Smooth muscle cell (in vitro differentiated cells): ENCODE results near the gene SLC25A42. TPM values are rescaled to one million over a fixed set of nuclear protein-coding genes. Genes with fewer than 3 reads are reported as not detected.

Source experiments
- DNase-seq: peaks from one replicate; lab custom pipeline; 2025; ENCODE audit not compliant: unreplicated experiment; lab: John Stamatoyannopoulos, UW
- H2AFZ ChIP-seq: fragments of 200-600 bp; sonication (generic); 2 replicates; pipeline ENCODE4 v1.6.0; 2016; ENCODE audit warnings: antibody characterized with exemption, low read depth, mild to moderate bottlenecking
- H3F3A ChIP-seq: fragments of 200-600 bp; sonication (generic); 2 replicates; pipeline ENCODE4 v1.6.0; 2017; ENCODE audit warnings: antibody characterized with exemption, low read depth
- H3K27ac ChIP-seq: fragments of 200-600 bp; sonication (generic); 2 replicates; pipeline ENCODE4 v1.5.1; 2016; ENCODE audit warnings: low read depth, mild to moderate bottlenecking
- H3K27me3 ChIP-seq: fragments of 200-600 bp; sonication (generic); 2 replicates; pipeline ENCODE4 v1.6.1; 2016; ENCODE audit warnings: low read depth, mild to moderate bottlenecking
- H3K36me3 ChIP-seq: fragments of 200-600 bp; sonication (generic); 2 replicates; pipeline ENCODE4 v1.5.1; 2016; ENCODE audit warnings: low read depth
- H3K4me1 ChIP-seq: fragments of 200-600 bp; sonication (generic); 2 replicates; pipeline ENCODE4 v1.5.1; 2016; ENCODE audit warnings: low read depth
- H3K4me2 ChIP-seq: fragments of 200-600 bp; sonication (generic); 2 replicates; pipeline ENCODE4 v1.6.0; 2016; ENCODE audit warnings: mild to moderate bottlenecking
- H3K4me3 ChIP-seq: fragments of 200-600 bp; sonication (generic); 2 replicates; pipeline ENCODE4 v1.5.1; 2016; ENCODE audit warnings: mild to moderate bottlenecking
- H3K79me2 ChIP-seq: fragments of 200-600 bp; sonication (generic); 2 replicates; pipeline ENCODE4 v1.6.0; 2016; ENCODE audit warnings: low read depth, mild to moderate bottlenecking
- H3K9ac ChIP-seq: fragments of 200-600 bp; sonication (generic); 2 replicates; pipeline ENCODE4 v1.6.0; 2016; ENCODE audit warnings: low read depth
- H3K9me3 ChIP-seq: fragments of 200-600 bp; sonication (generic); replicated peaks from 2 replicates; pipeline ENCODE4 v1.5.1; 2016; ENCODE audit warnings: low read depth
- H4K20me1 ChIP-seq: fragments of 200-600 bp; sonication (generic); 2 replicates; pipeline ENCODE4 v1.6.0; 2016; ENCODE audit warnings: low read depth
- CTCF ChIP-seq: fragments of 200-600 bp; sonication (generic); IDR thresholded peaks from 2 replicates; pipeline ENCODE4 v1.5.1; 2017; ENCODE audit warnings: borderline replicate concordance, mild to moderate bottlenecking, antibody characterized with exemption; ENCODE audit not compliant: insufficient read depth, poor library complexity, severe bottlenecking
- WGBS: methylation state at CpG from one replicate; pipeline ENCODE4 v1.1.7; 2016; ENCODE audit warnings: low lambda C conversion rate; 5-methylcytosine and 5-hydroxymethylcytosine counted together
- polyA plus RNA-seq: library from polyadenylated mRNA; unstranded; fragments of >200 nt; fragmentation: Nextera tagmentation; extraction: Ambion mirVana; gene quantifications from 2 replicates; pipeline ENCODE4 v1.2.1, GENCODE V29; 2016
- total RNA-seq: library from RNA; depleted of rRNA; stranded (reverse); fragments of >200 nt; gene quantifications from 2 replicates; pipeline ENCODE4 v1.2.3, GENCODE V29; 2014

SLC25A42 gene
- total and polyA plus RNA-seq, 2 experiments from 2014 or later: 8.1 to 18.9 TPM

DNA sequence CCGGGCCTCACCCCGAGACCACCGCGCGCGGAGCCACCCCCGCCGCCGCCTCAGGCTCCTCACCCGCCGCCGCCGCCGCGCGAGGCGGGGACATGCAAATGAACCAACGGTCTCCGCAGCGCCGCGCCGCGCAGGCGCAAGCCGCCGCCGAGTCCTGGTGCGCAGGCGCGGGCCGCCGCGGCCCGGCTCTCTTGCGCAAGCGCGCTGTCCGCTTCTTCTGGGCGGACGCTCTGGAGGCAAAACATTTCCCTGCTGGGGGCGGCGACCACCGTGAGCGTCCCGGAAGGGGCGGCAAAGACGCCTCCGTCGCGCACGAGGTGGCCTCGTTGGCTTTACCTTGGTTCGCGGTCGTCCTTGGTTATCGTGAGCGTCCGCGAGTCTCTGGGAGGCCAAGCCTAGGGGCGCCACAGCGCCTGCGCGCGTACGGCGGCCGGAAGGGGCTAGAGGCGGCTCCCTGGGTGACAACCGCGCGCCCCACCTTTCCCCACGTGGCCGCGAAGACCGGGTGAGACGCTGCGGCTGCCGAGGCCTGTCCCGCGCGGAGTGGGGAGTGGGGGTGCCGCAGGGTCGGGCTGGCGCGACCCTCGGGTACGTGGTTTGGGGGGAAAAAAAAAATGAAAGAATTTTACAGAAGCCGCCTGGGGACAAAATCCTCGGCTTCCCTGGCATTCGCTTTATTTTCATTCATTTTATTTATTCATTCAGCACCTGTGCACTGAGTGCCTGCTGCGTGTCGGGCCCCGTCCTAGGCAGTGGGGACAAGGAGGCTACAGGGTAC is 30.2 kb upstream of the SLC25A42 start, which contains the start of the genes ARMC6 and SUGP2:
ARMC6 (plus strand) TSS at position 178 of the 778 bp plus-strand sequence. CDS start 607 bp downstream, outside the sequence.
SUGP2 (minus strand) TSS at position 92 of the 778 bp plus-strand sequence. CDS start 2,446 bp downstream, outside the sequence.
- Histone ChIP-seq H3K27ac (peak within 1 kb of the TSS; percentile 75), H3K27me3 (no peaks in the 10 kb centered on the region), H3K4me2 (peak within 1 kb of the TSS; percentile 98), H3K4me3 (peak within 1 kb of the TSS; percentile 99), H3K9me3 (no peaks in the 10 kb centered on the region), H3F3A (peaks cover 10% of the 10 kb centered on the region), H3K79me2 (peaks cover 72% of the 10 kb centered on the region), H3K36me3 (peaks cover 3% of the 10 kb centered on the region), H2AFZ (peak within 1 kb of the TSS; percentile 84), H3K9ac (peak within 1 kb of the TSS; percentile 93), H4K20me1 (peaks cover 34% of the 10 kb centered on the region), H3K4me1 (peaks cover 7% of the 10 kb centered on the region)
- no peak for TF ChIP-seq CTCF
- under 1% methylated on average over 72 of the region's 94 CpGs for WGBS
- peak; percentile 95 for DNase-seq

DNA sequence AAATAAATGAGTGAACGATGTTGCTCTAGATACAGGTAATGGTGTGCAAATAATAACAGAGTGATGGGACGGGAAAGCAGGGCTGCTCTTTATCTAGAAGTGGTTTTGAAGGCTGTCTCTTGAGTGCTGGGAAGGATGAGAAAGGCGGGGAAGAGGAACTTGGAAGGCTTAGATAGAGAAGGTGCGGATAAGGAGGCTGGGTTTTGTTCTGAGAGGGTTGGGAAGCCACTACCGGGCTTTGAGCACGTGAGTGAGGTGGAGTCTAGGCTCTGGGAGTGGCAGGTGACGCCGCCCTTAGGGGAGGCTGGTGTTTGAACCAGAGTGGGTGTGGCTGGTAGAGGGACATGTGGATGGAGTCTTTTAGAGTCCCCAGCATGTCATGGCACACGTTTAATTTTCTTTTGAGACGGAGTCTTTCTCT is 29.6 kb upstream of the SLC25A42 start:
- peak overlapping the region; percentile 85 for H3K9ac ChIP-seq
- peak overlapping the region; percentile 75 for H3K27ac ChIP-seq
- H3K4me1 ChIP-seq: peaks cover 7% of the 10 kb centered on the region
- peak; percentile 15 for DNase-seq
- H3K36me3 ChIP-seq: no peaks in the 10 kb centered on the region
- H2AFZ ChIP-seq: peak overlapping the region; percentile 84
- H3K4me3 ChIP-seq: peak overlapping the region; percentile 99
- H4K20me1 ChIP-seq: peaks cover 30% of the 10 kb centered on the region
- H3K79me2 ChIP-seq: peaks cover 76% of the 10 kb centered on the region
- WGBS: 6% methylated on average over 10 of the region's 10 CpGs
- no peaks in the 10 kb centered on the region for H3K9me3 ChIP-seq
- no peaks in the 10 kb centered on the region for H3K27me3 ChIP-seq
- no peak for TF ChIP-seq CTCF
- peak overlapping the region; percentile 98 for H3K4me2 ChIP-seq
- H3F3A ChIP-seq: peaks cover 10% of the 10 kb centered on the region

- Histone ChIP-seq H3K27ac (no peak overlapping the region), H3K36me3 (peaks cover under 1% of the 10 kb centered on the region), H3K27me3 (no peaks in the 10 kb centered on the region), H3K4me1 (no peaks in the 10 kb centered on the region), H3K4me2 (no peak overlapping the region), H2AFZ (no peak overlapping the region), H3K4me3 (no peak overlapping the region), H3F3A (no peaks in the 10 kb centered on the region), H3K9ac (no peak overlapping the region), H3K9me3 (no peaks in the 10 kb centered on the region), H4K20me1 (peaks cover 11% of the 10 kb centered on the region), H3K79me2 (peaks cover 56% of the 10 kb centered on the region)
- no peak for TF ChIP-seq CTCF
- no peak for DNase-seq
- 91% methylated on average over 4 of the region's 4 CpGs for WGBS
These were observed 23.9 kb upstream of the SLC25A42 start for GRCh38 chr19:19039901-19040300.
